Fibroblast of villous mesenchyme (primary cell): ENCODE measurements around the gene SLC4A4. TPM values are rescaled to one million over a fixed set of nuclear protein-coding genes. Genes with fewer than 3 reads are reported as not detected.

Source experiments
- DNase-seq: peaks from one replicate; pipeline ENCODE4 v3.0.0-alpha.2; 2010; ENCODE audit warnings: low read depth
- H3K4me3 ChIP-seq: 2 replicates; pipeline ENCODE4 v1.5.1; 2011; ENCODE audit warnings: low read depth, mild to moderate bottlenecking, low read length
- total RNA-seq: library from RNA; depleted of rRNA; stranded (reverse); fragments of >200 nt; gene quantifications from 2 replicates; pipeline ENCODE4 v1.2.3, GENCODE V29; 2012
- TF ChIP-seq, protein P1 (sequence below): IDR thresholded peaks from 2 replicates; pipeline ENCODE4 v1.5.1; 2012; ENCODE audit warnings: low read depth, mild to moderate bottlenecking, low read length; ENCODE audit not compliant: insufficient read depth

SLC4A4 gene
- total RNA-seq, 1 donor = 12.5 TPM

GRCh38 chr4:71445811-71446210 is 107.0 kb downstream of the SLC4A4 start:
- TF ChIP-seq, protein P1, sequence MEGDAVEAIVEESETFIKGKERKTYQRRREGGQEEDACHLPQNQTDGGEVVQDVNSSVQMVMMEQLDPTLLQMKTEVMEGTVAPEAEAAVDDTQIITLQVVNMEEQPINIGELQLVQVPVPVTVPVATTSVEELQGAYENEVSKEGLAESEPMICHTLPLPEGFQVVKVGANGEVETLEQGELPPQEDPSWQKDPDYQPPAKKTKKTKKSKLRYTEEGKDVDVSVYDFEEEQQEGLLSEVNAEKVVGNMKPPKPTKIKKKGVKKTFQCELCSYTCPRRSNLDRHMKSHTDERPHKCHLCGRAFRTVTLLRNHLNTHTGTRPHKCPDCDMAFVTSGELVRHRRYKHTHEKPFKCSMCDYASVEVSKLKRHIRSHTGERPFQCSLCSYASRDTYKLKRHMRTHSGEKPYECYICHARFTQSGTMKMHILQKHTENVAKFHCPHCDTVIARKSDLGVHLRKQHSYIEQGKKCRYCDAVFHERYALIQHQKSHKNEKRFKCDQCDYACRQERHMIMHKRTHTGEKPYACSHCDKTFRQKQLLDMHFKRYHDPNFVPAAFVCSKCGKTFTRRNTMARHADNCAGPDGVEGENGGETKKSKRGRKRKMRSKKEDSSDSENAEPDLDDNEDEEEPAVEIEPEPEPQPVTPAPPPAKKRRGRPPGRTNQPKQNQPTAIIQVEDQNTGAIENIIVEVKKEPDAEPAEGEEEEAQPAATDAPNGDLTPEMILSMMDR = no peak
- DNase-seq = no peak
- H3K4me3 ChIP-seq = no peak overlapping the region

DNA sequence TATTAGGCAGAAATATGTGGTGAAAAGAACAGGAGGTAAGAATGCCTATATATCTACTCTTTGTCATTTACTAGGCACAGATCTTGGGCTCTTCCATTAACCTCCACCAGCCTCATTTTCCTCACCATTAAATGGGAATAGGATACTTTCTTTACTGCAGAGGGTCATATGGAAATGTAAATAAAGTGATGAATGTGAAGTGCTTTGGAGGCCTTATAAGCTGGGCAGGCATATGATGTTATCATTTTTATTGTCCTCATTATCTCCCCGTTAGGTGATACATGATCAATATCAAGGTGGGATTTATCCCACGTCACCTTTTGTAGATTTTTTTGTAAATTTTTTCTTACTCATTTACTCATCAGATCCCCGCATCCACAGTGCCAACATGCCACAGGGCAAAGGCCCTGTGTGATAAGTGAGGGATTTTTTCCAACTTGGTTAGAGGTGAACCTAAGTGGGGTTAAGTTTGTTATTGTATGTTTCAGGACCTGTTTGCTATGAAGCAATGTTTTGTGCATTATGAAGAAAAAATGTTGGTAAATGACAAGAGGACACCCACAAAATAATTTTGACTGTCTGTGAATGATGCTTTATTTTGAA is 107.8 kb downstream of the SLC4A4 start:
- DNase-seq = no peak
- TF ChIP-seq, protein P1 = no peak
- H3K4me3 ChIP-seq = no peak overlapping the region

DNA sequence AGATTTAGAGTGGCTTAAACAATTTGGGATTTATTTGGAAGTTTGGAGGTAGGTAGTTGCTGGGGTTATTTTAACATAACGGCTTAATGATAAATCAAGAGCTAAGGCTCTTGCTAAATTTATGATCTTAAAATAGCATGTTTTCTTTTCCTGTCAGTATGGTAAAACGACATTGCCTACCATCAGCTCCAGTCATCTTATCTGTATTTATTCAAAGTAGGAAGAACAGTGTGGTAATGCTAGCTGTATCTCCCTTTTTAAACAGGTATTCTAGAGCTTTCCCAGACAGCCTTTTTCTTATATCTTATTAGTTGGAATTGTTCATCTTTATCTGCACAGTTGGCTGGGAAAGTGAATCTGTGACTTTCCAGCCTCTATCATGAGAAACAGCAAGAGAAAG is 110.2 kb downstream of the SLC4A4 start:
- no peak overlapping the region for H3K4me3 ChIP-seq
- TF ChIP-seq, protein P1 = no peak
- DNase-seq = no peak

- H3K4me3 ChIP-seq = no peak overlapping the region
- no peak for DNase-seq
- TF ChIP-seq, protein P1 = no peak
Observed at GRCh38 chr4:71449878-71450277, 111.1 kb downstream of the SLC4A4 start.

GRCh38 chr4:71453531-71453930 is 114.7 kb downstream of the SLC4A4 start:
- TF ChIP-seq, protein P1 = no peak
- H3K4me3 ChIP-seq = no peak overlapping the region
- DNase-seq = no peak

DNA sequence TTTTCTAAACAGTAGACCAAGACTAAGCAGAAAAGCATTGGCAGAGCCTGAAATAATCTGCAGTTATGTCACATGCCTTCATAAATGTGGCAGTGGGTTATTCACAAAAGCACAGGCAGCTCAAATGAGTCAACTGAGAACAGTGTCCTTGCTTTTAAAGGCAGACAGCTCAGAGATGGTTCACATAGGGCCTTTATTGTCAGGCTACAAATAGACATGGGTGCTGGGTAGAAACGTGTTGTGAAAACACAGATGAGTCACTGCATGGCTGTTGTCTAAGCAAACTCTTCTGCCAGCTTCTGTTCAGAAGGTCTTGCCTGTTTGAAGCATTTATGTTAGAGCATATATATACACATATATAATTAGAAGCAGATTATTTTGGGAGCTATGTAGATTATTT is 118.0 kb downstream of the SLC4A4 start:
- TF ChIP-seq, protein P1 = no peak

GRCh38 chr4:71460371-71460770 is 121.6 kb downstream of the SLC4A4 start:
- DNase-seq = peak; percentile 27
- TF ChIP-seq, protein P1 = no peak
- H3K4me3 ChIP-seq = no peak overlapping the region

More for the DNA sequence above, 118.0 kb downstream of the SLC4A4 start:
- peak; percentile 64 for DNase-seq
- H3K4me3 ChIP-seq = no peak overlapping the region
